Activated CD8-positive, alpha-beta memory T cell treated with anti-CD3 and anti-CD28 coated beads, Interleukin-2, amount 10 ng/mL, durations not matched to agents 7 days and 5 days (primary cell): Measurements from ENCODE around the gene IL17RB. TPM values are rescaled to one million over a fixed set of nuclear protein-coding genes. Genes with fewer than 3 reads are reported as not detected.
A peak's percentile ranks its signal among the peaks of the same experiment; 100 is the strongest.

Experiments used
- ATAC-seq: fragments of 150-1000 bp; cut with Tn5 transposase; one replicate; pipeline ENCODE4 v1.10.0; 2021; ENCODE audit warnings: moderate library complexity
- CTCF ChIA-PET: fragments of 350-600 bp; sonication (Branson Sonifier 250); formaldehyde crosslinking; loops from one replicate; lab custom pipeline; 2021; ENCODE audit warnings: antibody characterized with exemption; lab: Charles Lee
- DNase-seq: peaks from one replicate; pipeline ENCODE4 v3.0.0-alpha.2; 2020
- H3K27ac Mint-ChIP-seq: one replicate; pipeline ENCODE4 v1.8.0; 2021; ENCODE audit warnings: mild to moderate bottlenecking, mixed read lengths
- H3K27me3 Mint-ChIP-seq: one replicate; pipeline ENCODE4 v1.8.0; 2021; ENCODE audit warnings: mixed read lengths
- H3K36me3 Mint-ChIP-seq: one replicate; pipeline ENCODE4 v1.8.0; 2021; ENCODE audit warnings: mild to moderate bottlenecking, mixed read lengths
- H3K4me1 Mint-ChIP-seq: one replicate; pipeline ENCODE4 v1.8.0; 2021; ENCODE audit warnings: mixed read lengths
- H3K4me3 Mint-ChIP-seq: one replicate; pipeline ENCODE4 v1.8.0; 2021; ENCODE audit warnings: mild to moderate bottlenecking, moderate library complexity, mixed read lengths
- H3K9me3 Mint-ChIP-seq: one replicate; pipeline ENCODE4 v1.8.0; 2022; ENCODE audit warnings: low read depth, mixed read lengths
- total RNA-seq, 2 experiments: library from RNA; stranded (reverse); gene quantifications; one replicate each; pipeline ENCODE4 v1.2.3, GENCODE V29; 2021

The IL17RB gene
- total RNA-seq, 2 experiments from 2014 or later = 2.4 to 7.0 TPM

GRCh38 chr3:53844262-53845102, 1.9 kb upstream of the IL17RB start:
- no peaks in the 10 kb centered on the region for H3K36me3 Mint-ChIP-seq
- peaks cover 65% of the 10 kb centered on the region for H3K27me3 Mint-ChIP-seq
- no peak for DNase-seq
- H3K9me3 Mint-ChIP-seq = no peaks in the 10 kb centered on the region
- peaks cover 6% of the 10 kb centered on the region for H3K4me1 Mint-ChIP-seq
- H3K27ac Mint-ChIP-seq = no peak overlapping the region
- no peak overlapping the region for H3K4me3 Mint-ChIP-seq
- no peak for ATAC-seq
- CTCF ChIA-PET = interaction anchor here (1.0 to 1.4 kb wide), 2 partner anchors 10 to 88 kb away, joined by 3 to 4 read pairs; no protein-coding TSS in a partner anchor

GRCh38 chr3:53845103-53845880, 1.1 kb upstream of the IL17RB start:
- no peak for ATAC-seq
- CTCF ChIA-PET = interaction anchor here (1.0 to 1.4 kb wide), 3 partner anchors 11 to 116 kb away, joined by 3 to 4 read pairs (median 3); no protein-coding TSS in a partner anchor

GRCh38 chr3:53845881-53846133, 561 bp upstream of the IL17RB start:
- Mint-ChIP-seq H3K9me3 (no peaks in the 10 kb centered on the region), H3K27me3 (peaks cover 63% of the 10 kb centered on the region), H3K36me3 (no peaks in the 10 kb centered on the region), H3K4me3 (peak overlapping the region; percentile 40), H3K27ac (no peak overlapping the region), H3K4me1 (peaks cover 6% of the 10 kb centered on the region)
- no peak for DNase-seq
- no peak for ATAC-seq
- CTCF ChIA-PET = interaction anchor here (1.0 kb wide), 2 partner anchors 89 to 117 kb away, joined by 3 to 4 read pairs; no protein-coding TSS in a partner anchor

More at GRCh38 chr3:53845103-53845880, 1.1 kb upstream of the IL17RB start:
- no peak for DNase-seq
- Mint-ChIP-seq H3K36me3 (no peaks in the 10 kb centered on the region), H3K4me1 (peaks cover 6% of the 10 kb centered on the region), H3K27me3 (peaks cover 63% of the 10 kb centered on the region), H3K9me3 (no peaks in the 10 kb centered on the region), H3K4me3 (peak overlapping the region; percentile 40), H3K27ac (no peak overlapping the region)

DNA sequence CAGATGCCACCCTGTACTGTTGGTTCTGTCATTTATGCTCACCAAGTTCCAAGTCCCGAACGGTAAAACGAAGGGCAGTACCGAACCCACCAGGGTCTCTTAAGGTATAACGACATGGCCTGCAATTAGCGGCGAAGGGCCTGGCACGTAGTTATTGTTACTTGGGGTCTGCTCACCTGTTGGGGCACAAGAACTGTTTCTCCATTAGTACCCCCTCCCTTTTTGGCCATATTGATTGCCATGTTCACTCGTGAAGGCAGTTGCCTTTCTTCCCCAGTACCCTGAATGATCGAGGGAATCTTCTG, 435 bp downstream of the IL17RB start:
- ATAC-seq = no peak
- CTCF ChIA-PET = no interaction called here
- H3K36me3 Mint-ChIP-seq = no peaks in the 10 kb centered on the region
- peak overlapping the region; percentile 29 for H3K4me3 Mint-ChIP-seq
- peaks cover 6% of the 10 kb centered on the region for H3K4me1 Mint-ChIP-seq
- no peak for DNase-seq
- H3K27me3 Mint-ChIP-seq = peaks cover 65% of the 10 kb centered on the region
- H3K9me3 Mint-ChIP-seq = no peaks in the 10 kb centered on the region
- H3K27ac Mint-ChIP-seq = no peak overlapping the region

GRCh38 chr3:53849916-53850315, 3.5 kb downstream of the IL17RB start:
- DNase-seq (peak; percentile 16), ATAC-seq (no peak)
- CTCF ChIA-PET = no interaction called here
- Mint-ChIP-seq H3K9me3 (no peaks in the 10 kb centered on the region), H3K4me1 (peaks cover 3% of the 10 kb centered on the region), H3K4me3 (no peak overlapping the region), H3K27me3 (peaks cover 42% of the 10 kb centered on the region), H3K36me3 (no peaks in the 10 kb centered on the region), H3K27ac (no peak overlapping the region)

DNA sequence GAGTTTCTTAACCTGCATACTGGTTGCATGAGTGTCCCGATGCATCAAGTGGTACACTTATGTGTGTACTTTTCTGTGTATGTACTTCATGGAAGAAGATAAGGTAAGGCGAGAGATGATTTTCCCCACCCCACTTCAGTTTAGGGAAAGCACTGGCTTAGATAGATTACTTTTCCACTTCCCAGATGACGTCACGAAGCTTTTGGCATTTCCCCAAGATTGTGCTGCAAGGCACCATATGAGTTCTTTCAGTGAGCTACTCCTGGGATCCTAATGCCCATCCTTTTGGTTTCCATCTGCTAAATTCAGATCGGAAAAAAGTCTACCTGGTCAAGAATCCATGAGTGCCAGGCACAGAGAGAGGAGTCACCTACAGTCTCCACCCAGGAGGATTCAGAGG, 4.5 kb downstream of the IL17RB start:
- Mint-ChIP-seq H3K27me3 (peaks cover 35% of the 10 kb centered on the region), H3K4me1 (no peaks in the 10 kb centered on the region), H3K27ac (no peak overlapping the region), H3K36me3 (no peaks in the 10 kb centered on the region), H3K9me3 (no peaks in the 10 kb centered on the region), H3K4me3 (no peak overlapping the region)
- ATAC-seq (no peak), DNase-seq (peak; percentile 11)
- CTCF ChIA-PET = no interaction called here

- DNase-seq (no peak), ATAC-seq (no peak)
- Mint-ChIP-seq H3K4me1 (peaks cover 7% of the 10 kb centered on the region), H3K27me3 (peaks cover 5% of the 10 kb centered on the region), H3K36me3 (peaks cover 14% of the 10 kb centered on the region), H3K27ac (no peak overlapping the region), H3K4me3 (no peak overlapping the region), H3K9me3 (no peaks in the 10 kb centered on the region)
- CTCF ChIA-PET = interaction anchor here (1.4 kb wide), 1 partner anchor 90 kb away, joined by 3 read pairs; no protein-coding TSS in a partner anchor
Observed at GRCh38 chr3:53856964-53857363, 10.6 kb downstream of the IL17RB start.

DNA sequence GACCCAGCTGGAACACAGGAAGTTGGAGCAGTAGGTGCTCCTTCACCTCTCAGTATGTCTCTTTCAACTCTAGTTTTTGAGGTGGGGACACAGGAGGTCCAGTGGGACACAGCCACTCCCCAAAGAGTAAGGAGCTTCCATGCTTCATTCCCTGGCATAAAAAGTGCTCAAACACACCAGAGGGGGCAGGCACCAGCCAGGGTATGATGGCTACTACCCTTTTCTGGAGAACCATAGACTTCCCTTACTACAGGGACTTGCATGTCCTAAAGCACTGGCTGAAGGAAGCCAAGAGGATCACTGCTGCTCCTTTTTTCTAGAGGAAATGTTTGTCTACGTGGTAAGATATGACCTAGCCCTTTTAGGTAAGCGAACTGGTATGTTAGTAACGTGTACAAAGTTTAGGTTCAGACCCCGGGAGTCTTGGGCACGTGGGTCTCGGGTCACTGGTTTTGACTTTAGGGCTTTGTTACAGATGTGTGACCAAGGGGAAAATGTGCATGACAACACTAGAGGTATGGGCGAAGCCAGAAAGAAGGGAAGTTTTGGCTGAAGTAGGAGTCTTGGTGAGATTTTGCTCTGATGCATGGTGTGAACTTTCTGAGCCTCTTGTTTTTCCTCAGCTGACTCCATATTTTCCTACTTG, 11.9 kb downstream of the IL17RB start:
- DNase-seq (no peak), ATAC-seq (no peak)
- Mint-ChIP-seq H3K27ac (no peak overlapping the region), H3K27me3 (peaks cover 5% of the 10 kb centered on the region), H3K9me3 (no peaks in the 10 kb centered on the region), H3K4me3 (no peak overlapping the region), H3K36me3 (peaks cover 21% of the 10 kb centered on the region), H3K4me1 (peaks cover 7% of the 10 kb centered on the region)
- CTCF ChIA-PET = interaction anchor here (0.8 to 1.4 kb wide), 2 partner anchors 89 to 148 kb away, joined by 3 read pairs; no protein-coding TSS in a partner anchor

- peaks cover 3% of the 10 kb centered on the region for H3K27me3 Mint-ChIP-seq
- CTCF ChIA-PET = no interaction called here
- H3K27ac Mint-ChIP-seq = no peak overlapping the region
- no peak for ATAC-seq
- no peaks in the 10 kb centered on the region for H3K9me3 Mint-ChIP-seq
- H3K4me1 Mint-ChIP-seq = peaks cover 7% of the 10 kb centered on the region
- H3K36me3 Mint-ChIP-seq = peaks cover 25% of the 10 kb centered on the region
- no peak for DNase-seq
- H3K4me3 Mint-ChIP-seq = no peak overlapping the region
Observed at GRCh38 chr3:53859178-53859577, 12.8 kb downstream of the IL17RB start.

- H3K27me3 Mint-ChIP-seq = peaks cover 2% of the 10 kb centered on the region
- H3K4me3 Mint-ChIP-seq = no peak overlapping the region
- peaks cover 7% of the 10 kb centered on the region for H3K4me1 Mint-ChIP-seq
- ATAC-seq (no peak), DNase-seq (no peak)
- peaks cover 32% of the 10 kb centered on the region for H3K36me3 Mint-ChIP-seq
- CTCF ChIA-PET = no interaction called here
- no peaks in the 10 kb centered on the region for H3K9me3 Mint-ChIP-seq
- H3K27ac Mint-ChIP-seq = no peak overlapping the region
Observed at GRCh38 chr3:53860196-53860595, 13.8 kb downstream of the IL17RB start.

DNA sequence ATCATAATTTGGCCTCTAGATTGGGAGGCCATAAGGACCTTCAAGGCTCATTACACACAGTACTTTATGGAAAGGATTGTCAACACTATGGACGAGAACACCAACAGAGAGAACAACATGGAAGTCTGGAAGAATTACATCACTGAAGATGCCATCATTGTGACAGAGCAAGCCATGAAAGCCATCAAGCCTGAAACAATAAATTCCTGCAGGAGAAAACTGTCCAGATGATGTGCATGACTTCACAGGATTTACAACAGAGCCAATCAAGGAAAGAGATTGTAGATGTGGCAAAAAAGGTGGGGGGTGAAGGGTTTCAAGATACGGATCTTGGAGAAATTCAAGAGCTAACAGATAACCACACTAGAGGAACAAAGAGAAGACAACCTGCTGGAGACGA, 15.9 kb downstream of the IL17RB start:
- Mint-ChIP-seq H3K4me1 (peaks cover 2% of the 10 kb centered on the region), H3K9me3 (no peaks in the 10 kb centered on the region), H3K36me3 (peaks cover 35% of the 10 kb centered on the region), H3K4me3 (no peak overlapping the region), H3K27me3 (no peaks in the 10 kb centered on the region), H3K27ac (no peak overlapping the region)
- ATAC-seq (no peak), DNase-seq (no peak)
- CTCF ChIA-PET = no interaction called here

DNA sequence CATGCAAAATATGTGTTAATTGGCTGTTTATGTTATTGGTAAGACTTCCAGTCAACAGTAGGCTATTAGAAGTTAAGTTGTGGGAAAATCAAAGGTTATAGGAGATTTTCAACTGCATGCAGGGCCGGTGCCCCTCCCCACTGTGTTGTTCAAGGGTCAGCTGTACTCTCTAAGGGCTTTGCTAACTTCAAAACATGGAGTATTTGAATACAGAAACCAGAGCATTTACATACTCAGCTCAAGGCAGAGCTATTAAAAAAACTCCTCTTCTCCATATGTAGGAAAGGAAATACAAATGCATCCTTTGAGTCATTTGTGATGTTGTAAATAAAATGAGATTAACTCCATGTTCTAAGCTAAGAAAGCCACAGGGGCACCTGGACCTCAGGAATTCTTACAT, 16.8 kb downstream of the IL17RB start:
- ATAC-seq = no peak
- H3K36me3 Mint-ChIP-seq = peaks cover 35% of the 10 kb centered on the region
- H3K27ac Mint-ChIP-seq = no peak overlapping the region
- no peak overlapping the region for H3K4me3 Mint-ChIP-seq
- H3K4me1 Mint-ChIP-seq = no peaks in the 10 kb centered on the region
- CTCF ChIA-PET = interaction anchor here (1.1 kb wide), 1 partner anchor 185 kb away, joined by 3 read pairs; no protein-coding TSS in a partner anchor
- no peaks in the 10 kb centered on the region for H3K9me3 Mint-ChIP-seq
- DNase-seq = no peak
- H3K27me3 Mint-ChIP-seq = no peaks in the 10 kb centered on the region

DNA sequence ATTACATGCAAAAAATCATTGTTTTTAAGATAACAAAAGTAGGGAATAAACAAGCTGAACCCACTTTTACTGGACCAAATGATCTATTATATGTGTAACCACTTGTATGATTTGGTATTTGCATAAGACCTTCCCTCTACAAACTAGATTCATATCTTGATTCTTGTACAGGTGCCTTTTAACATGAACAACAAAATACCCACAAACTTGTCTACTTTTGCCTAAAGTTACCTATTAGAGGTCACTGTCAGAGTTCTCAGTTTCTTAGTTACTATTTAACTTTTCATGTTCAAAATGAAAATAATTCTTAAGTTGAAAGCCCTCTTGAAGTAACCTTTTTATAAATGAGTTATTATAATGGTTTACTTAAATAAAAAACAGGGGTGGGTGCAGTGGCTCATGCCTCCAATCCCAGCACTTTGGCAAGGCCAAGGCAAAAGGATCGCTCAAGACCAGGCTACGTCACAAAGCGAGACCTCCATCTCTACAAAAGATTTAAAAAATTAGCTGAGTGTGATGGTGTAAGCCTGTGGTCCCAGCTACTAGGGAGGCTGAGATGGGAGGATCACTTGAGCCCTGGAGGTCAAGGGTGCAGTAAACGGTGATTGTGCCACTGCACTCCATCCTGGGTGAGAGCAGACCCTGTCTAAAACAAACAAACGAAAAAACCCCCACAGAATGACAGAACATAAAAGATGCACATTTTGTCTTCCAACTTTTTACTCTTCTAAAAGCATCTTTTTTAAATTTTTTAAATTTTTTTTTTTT, 19.5 kb downstream of the IL17RB start:
- DNase-seq (no peak), ATAC-seq (no peak)
- Mint-ChIP-seq H3K4me3 (no peak overlapping the region), H3K27ac (no peak overlapping the region), H3K4me1 (no peaks in the 10 kb centered on the region), H3K27me3 (no peaks in the 10 kb centered on the region), H3K36me3 (peaks cover 35% of the 10 kb centered on the region), H3K9me3 (no peaks in the 10 kb centered on the region)
- CTCF ChIA-PET = no interaction called here
